K562 (cell line): ENCODE results near the gene TBXA2R. TPM values are rescaled to one million over a fixed set of nuclear protein-coding genes. Genes with fewer than 3 reads are reported as not detected.

Source experiments
- CBX2 ChIP-seq: fragments of 200-600 bp; sonication (generic); IDR thresholded peaks from one replicate; pipeline ENCODE4 v1.6.1; 2012; ENCODE audit warnings: mild to moderate bottlenecking, low read length, inconsistent platforms; ENCODE audit not compliant: insufficient read depth, poor library complexity, severe bottlenecking
- CBX8 ChIP-seq: fragments of 200-600 bp; sonication (generic); IDR thresholded peaks from 2 replicates; pipeline ENCODE4 v1.6.1; 2012; ENCODE audit warnings: borderline replicate concordance, mixed run types, low read depth, mild to moderate bottlenecking, moderate library complexity, mixed read lengths, low read length, control low read depth, inconsistent platforms; ENCODE audit not compliant: poor library complexity, severe bottlenecking; ENCODE audit errors: extremely low read depth
- CREB3L1 ChIP-seq: fragments of 450-650 bp; IDR thresholded peaks from 2 replicates; pipeline ENCODE4 v1.6.1; 2014; ENCODE audit warnings: low read depth, mild to moderate bottlenecking, moderate library complexity, borderline replicate concordance
- ETS1 ChIP-seq: conservative IDR thresholded peaks from 2 replicates; pipeline ENCODE4 v1.6.1; 2011; ENCODE audit warnings: low read depth, mild to moderate bottlenecking, low read length; ENCODE audit not compliant: control insufficient read depth
- GTF2F1 ChIP-seq: IDR thresholded peaks from 2 replicates; pipeline ENCODE4 v1.6.1; 2011; ENCODE audit warnings: low read depth, low read length, improper control_type of control experiment
- HMGXB4 ChIP-seq: sonication (generic); formaldehyde crosslinking; IDR thresholded peaks from 2 replicates; pipeline ENCODE4 v1.8.1; 2023; ENCODE audit warnings: mild to moderate bottlenecking, missing genetic modification reagents
- L3MBTL2 ChIP-seq: fragments of 450-650 bp; IDR thresholded peaks from 2 replicates; pipeline ENCODE4 v1.6.1; 2016; ENCODE audit warnings: mild to moderate bottlenecking, moderate library complexity
- MBD2 ChIP-seq: sonication (generic); IDR thresholded peaks from 2 replicates; pipeline ENCODE4 v1.6.1; 2016; ENCODE audit warnings: low read depth, borderline replicate concordance
- SAP30 ChIP-seq: fragments of 200-600 bp; sonication (generic); IDR thresholded peaks from 2 replicates; pipeline ENCODE4 v1.6.1; 2012; ENCODE audit warnings: borderline replicate concordance, low read depth, mild to moderate bottlenecking, moderate library complexity, low read length, control low read depth, inconsistent platforms; ENCODE audit not compliant: insufficient read depth, poor library complexity, severe bottlenecking
- SMAD2 ChIP-seq: fragments of 150-350 bp; IDR thresholded peaks from 2 replicates; pipeline ENCODE4 v1.6.1; 2014; ENCODE audit warnings: low read depth, mild to moderate bottlenecking, low read length
- TBL1XR1 ChIP-seq, 2 experiments: IDR thresholded peaks; 2 replicates each; pipeline ENCODE4 v1.6.1; 2012; ENCODE audit warnings: improper control_type of control experiment in 2 of 2, low read length in 2 of 2, mild to moderate bottlenecking in 1 of 2
- TCF3 ChIP-seq: sonication (generic); formaldehyde crosslinking; IDR thresholded peaks from 2 replicates; pipeline ENCODE4 v1.4.0; 2020; ENCODE audit warnings: mild to moderate bottlenecking, missing genetic modification reagents
- U2AF1 ChIP-seq: fragments of 200-400 bp; formaldehyde crosslinking; optimal IDR thresholded peaks from 2 replicates; pipeline ENCODE3; 2017; ENCODE audit warnings: mild to moderate bottlenecking, low read depth, low read length, moderate library complexity
- ZBTB17 ChIP-seq: fragments of 450-650 bp; formaldehyde crosslinking; IDR thresholded peaks from 2 replicates; pipeline ENCODE4 v1.4.0; 2020; ENCODE audit warnings: mild to moderate bottlenecking
- ZC3H4 ChIP-seq: sonication (generic); formaldehyde crosslinking; IDR thresholded peaks from 2 replicates; pipeline ENCODE4 v1.9.0; 2021; ENCODE audit warnings: missing genetic modification reagents, borderline replicate concordance
- ZFX ChIP-seq: sonication (generic); formaldehyde crosslinking; IDR thresholded peaks from 2 replicates; pipeline ENCODE4 v1.8.0; 2022; ENCODE audit warnings: mild to moderate bottlenecking, missing genetic modification reagents, moderate library complexity
- ZHX1 ChIP-seq: fragments of 150-350 bp; conservative IDR thresholded peaks from 2 replicates; pipeline ENCODE4 v1.6.1; 2014; ENCODE audit warnings: low read length
- ZNF77 ChIP-seq: fragments of 250-450 bp; sonication (Bioruptor Pico); IDR thresholded peaks from 2 replicates; pipeline ENCODE4 v1.5.0; 2020
- polyA plus RNA-seq, 8 experiments: library from polyadenylated mRNA; depleted of rRNA in 4 of 8; stranded (reverse) in 5 of 8; unstranded in 3 of 8; fragments of >200 nt; fragmentation: Nextera tagmentation in 2 of 8; fragmentation: Illumina TruSeq in 1 of 8; extraction: Ambion mirVana in 2 of 8; extraction: Trizol in 1 of 8; gene quantifications; 2 replicates each; pipeline versions ENCODE4 v1.2.1 to v1.2.3, GENCODE V29; 2011 to 2014; ENCODE audit warnings: inconsistent platforms in 1 of 8, missing spikeins in 1 of 8
- total RNA-seq, 7 experiments: library from RNA; depleted of rRNA in 6 of 7; stranded (reverse); fragments of >200 nt in 6 of 7; fragmentation: Illumina TruSeq in 2 of 7; extraction: Trizol in 2 of 7; gene quantifications; 2 replicates each; pipeline versions ENCODE4 v1.2.1 to v1.2.3, GENCODE V29; 2011 to 2021; ENCODE audit warnings: low replicate concordance in 1 of 7

TBXA2R gene
- total and polyA plus RNA-seq, 9 of the 15 experiments (the other 6 are each of a cell fraction or from before 2014, with no cell fraction given): 1.5 to 24.0 (median 2.8) TPM

GRCh38 chr19:3573162-3573857, 33.4 kb downstream of the TBXA2R start (continued):
- TF ChIP-seq HMGXB4 (0 out of 2 replicates have a peak, but pooled peaks have one; percentile 28), ETS1 (0 out of 2 replicates have a peak, but pooled peaks have one; percentile 21), ZHX1 (no peak), TBL1XR1 (IDR thresholded peaks at IDR 0.05; ENCODE audit: low read length in 2 of 2) (no peak), MBD2 (no peak), GTF2F1 (no peak), TCF3 (no peak), ZBTB17 (CRISPR knock-in tag) (no peak), CREB3L1 (no peak), CBX8 (no peak), SAP30 (no peak), CBX2 (no peak), ZNF77 (CRISPR knock-in tag) (no peak), SMAD2 (no peak), U2AF1 (peak; percentile 55), ZC3H4 (0 out of 2 replicates have a peak, but pooled peaks have one; percentile 31), ZFX (peak; percentile 46), L3MBTL2 (peak; percentile 75)
